OCI-LY7 (cell line): Measurements from ENCODE around the gene CFAP70.

Experiments used
- EZH2phosphoT487 ChIP-seq: fragments of 200-600 bp; sonication (generic); IDR thresholded peaks from 2 replicates; pipeline ENCODE4 v1.6.1; 2018; ENCODE audit warnings: low read depth, borderline replicate concordance, mild to moderate bottlenecking, mixed run types, antibody characterized with exemption, low read length, moderate library complexity, mixed read lengths
- TF ChIP-seq, protein P1 (sequence below): fragments of 200-600 bp; sonication (generic); conservative IDR thresholded peaks from 2 replicates; pipeline ENCODE4 v1.5.1; 2014; ENCODE audit warnings: mild to moderate bottlenecking, antibody characterized with exemption, low read length, moderate library complexity, mixed read lengths

GRCh38 chr10:73379064-73379748 is 20.5 kb upstream of the CFAP70 start:
- TF ChIP-seq, protein P1, sequence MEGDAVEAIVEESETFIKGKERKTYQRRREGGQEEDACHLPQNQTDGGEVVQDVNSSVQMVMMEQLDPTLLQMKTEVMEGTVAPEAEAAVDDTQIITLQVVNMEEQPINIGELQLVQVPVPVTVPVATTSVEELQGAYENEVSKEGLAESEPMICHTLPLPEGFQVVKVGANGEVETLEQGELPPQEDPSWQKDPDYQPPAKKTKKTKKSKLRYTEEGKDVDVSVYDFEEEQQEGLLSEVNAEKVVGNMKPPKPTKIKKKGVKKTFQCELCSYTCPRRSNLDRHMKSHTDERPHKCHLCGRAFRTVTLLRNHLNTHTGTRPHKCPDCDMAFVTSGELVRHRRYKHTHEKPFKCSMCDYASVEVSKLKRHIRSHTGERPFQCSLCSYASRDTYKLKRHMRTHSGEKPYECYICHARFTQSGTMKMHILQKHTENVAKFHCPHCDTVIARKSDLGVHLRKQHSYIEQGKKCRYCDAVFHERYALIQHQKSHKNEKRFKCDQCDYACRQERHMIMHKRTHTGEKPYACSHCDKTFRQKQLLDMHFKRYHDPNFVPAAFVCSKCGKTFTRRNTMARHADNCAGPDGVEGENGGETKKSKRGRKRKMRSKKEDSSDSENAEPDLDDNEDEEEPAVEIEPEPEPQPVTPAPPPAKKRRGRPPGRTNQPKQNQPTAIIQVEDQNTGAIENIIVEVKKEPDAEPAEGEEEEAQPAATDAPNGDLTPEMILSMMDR, result no peak
- no peak for TF ChIP-seq EZH2phosphoT487
